ENCODE results near the gene CHCHD5. TPM values are rescaled to one million over a fixed set of nuclear protein-coding genes. Genes with fewer than 3 reads are reported as not detected.
A peak's percentile ranks its signal among the peaks of the same experiment; 100 is the strongest.
"Not testable (repeated sequence)": the region's sequence is repeated elsewhere in the genome, so short reads cannot be mapped to it uniquely, and the experiment has no call there.

The CHCHD5 gene
- total RNA-seq, 1 experiment from 2014 or later: 24.7 TPM

DNA sequence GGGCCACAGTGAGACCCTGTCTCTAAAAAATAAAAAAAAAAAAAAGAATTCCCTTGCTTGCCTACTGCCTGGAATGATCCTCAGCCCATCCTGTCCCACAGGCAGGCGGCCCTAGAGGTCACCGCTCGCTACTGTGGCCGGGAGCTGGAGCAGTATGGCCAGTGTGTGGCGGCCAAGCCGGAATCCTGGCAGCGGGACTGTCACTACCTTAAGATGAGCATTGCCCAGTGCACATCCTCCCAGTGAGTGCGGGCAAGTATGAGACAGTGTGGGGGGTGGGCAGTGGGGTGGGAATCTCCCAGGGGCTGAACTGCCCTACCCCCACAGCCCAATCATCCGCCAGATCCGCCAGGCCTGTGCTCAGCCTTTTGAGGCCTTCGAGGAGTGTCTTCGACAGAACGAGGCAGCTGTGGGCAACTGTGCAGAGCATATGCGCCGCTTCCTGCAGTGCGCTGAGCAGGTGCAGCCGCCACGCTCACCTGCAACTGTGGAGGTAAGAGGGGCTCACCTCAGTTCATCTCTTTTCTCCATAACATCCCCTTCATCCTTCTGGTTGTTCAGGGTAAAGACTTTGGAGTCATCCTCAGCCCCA lies 1.6 kb downstream of the CHCHD5 start:
- no peak for DNase-seq (ENCODE audit: low spot score)

DNA sequence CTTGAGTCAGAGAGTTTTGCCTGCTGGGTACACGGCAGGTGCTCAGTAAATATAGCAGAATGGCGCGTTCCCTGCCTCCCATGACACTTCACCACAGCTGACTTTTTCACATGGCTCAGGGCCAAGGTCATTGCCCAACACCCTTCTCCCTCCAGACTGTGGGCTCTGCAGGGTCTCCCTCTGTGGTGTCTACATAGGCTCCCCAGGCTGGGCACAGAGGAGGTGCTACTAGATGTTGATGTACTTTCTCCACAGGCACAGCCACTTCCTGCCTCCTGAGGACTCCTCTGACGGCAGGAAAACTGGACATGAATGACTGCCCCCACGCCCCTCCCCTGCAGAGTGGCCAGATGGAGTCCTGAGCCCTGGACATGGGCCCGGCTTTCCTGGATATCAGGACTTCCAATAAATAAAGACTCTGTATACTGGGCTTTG lies 4.2 kb downstream of the CHCHD5 start:
- no peak for DNase-seq (ENCODE audit: low spot score)

DNA sequence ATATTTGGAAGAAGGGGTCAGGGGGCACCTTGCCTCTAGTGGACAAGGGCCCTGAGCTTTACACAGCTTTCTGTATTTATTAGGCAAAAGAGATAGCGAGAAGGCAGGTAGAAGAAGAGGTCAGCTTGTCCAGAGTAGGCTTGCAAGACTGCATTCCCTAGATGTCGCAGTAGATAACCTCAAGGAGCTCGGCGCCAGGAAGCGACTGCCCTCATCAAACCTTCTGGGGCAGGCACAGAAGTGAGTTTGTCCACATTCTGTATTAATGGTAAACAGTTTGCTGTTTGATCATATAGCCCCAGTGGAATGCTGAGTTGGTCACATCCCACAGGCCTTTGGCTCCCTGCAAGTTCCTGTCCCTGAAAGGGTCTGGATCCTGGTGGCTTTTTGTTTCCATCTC lies 7.0 kb downstream of the CHCHD5 start:
- DNase-seq (ENCODE audit: low spot score): peak; percentile 50

DNA sequence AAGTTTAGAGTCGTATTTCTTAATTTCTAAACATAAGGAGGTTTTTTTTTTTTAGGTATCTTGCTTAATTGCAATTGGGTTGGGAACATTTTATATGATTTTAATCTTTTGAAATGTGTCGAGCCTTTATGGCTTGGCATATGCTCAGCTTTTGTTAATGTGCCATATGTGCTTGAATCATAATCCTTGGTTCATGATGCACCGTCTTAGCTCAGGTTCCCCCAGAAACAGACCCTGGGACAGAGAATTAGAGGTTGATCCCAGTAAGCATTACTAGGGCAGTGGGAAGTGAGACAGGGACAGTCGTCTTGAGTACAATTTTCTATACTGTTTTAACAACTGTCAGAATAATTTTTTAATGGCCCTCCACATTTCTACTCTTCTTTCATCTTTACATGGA lies 9.3 kb downstream of the CHCHD5 start:
- no peak for DNase-seq (ENCODE audit: low spot score)

DNA sequence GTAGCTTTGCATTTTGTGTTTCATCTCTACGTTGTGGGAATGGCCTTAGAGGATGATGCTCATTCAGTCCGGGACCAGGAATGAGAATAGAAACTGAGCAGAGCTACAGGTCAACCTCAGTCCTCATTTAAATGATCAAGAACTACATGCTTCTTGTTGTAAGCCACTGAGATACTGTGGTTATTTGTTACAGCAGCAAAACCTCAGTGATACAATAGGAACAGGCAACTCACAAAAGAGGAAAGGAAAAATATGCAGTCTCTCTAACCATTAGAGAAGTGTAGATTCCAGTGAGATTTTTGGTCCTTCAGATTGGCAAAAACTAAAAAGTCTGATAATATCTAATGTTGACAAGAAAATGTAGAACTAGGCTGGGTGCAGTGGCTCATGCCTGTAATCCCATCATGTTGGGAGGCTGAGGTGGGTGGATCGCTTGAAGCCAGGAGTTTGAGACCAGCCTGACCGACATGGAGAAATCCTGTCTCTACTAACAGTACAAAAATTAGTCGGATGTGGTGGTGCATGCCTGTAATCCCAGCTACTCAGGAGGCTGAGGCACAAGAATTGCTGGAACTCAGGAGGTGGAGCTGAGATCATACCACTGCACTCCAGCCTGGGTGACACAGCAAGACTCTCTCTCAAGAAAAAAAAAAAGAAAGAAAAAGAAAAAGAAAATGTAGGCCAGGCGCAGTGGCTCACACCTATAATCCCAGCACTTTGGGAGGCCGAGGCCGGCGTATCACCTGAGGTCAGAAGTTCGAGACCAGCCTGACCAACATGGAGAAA lies 13.3 kb downstream of the CHCHD5 start:
- DNase-seq (ENCODE audit: low spot score): no peak

DNA sequence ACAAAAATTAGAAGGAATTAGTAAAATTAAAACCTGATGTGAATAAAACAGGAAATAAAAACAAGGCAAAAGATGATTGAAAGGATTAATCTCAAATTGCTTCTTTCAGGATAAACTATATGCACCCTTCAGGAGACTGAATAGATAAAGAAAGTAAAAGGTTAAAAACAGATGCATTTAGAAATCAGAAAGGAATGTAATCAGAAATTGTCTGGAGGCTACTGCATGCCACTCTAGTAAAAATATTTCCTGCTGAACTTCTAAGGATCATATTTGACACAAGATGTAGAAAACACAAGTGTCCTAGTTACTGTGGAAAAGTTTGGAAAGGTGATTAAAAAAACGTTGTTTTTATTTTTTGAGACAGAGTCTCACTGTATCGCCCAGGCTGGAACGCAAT lies 16.2 kb downstream of the CHCHD5 start:
- no peak for DNase-seq (ENCODE audit: low spot score)

DNA sequence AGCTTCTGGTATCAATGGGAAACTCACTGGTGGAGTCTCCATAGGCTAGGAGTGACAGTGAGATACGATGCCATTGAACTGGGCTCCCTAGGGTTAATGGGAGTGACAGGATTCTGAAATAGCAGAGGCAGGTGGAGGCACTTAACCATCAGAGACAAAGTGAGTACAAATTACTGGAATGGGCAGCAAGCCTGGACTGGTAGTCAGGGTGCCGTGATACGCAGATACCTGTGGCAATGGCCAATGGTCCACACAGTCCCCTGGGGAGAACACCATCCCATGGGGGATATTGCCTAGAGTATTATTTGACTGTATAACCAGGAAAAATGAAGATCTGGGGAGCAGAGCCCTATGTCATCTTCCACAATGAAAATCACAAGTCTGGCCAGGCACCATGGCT lies 17.3 kb downstream of the CHCHD5 start:
- DNase-seq (ENCODE audit: low spot score): no peak

DNA sequence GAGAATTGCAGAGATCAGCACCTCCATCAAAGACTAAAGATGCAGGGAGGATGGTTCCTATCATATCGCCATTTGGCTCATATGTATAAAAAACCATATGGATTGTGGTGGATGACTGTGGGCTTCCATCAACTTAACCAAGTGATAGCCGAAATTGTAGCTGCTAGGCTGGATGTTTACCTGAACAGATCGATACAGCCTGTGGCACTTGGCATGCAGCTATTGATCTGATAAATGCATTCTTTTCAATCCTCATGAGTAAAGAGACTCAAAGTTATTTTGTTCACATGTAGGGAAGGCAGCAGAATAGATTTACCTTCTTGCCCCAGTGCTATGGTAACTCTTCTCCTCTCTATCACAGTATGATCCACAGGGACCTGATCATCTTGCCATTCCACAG lies 18.5 kb downstream of the CHCHD5 start:
- no peak for DNase-seq (ENCODE audit: low spot score)

DNA sequence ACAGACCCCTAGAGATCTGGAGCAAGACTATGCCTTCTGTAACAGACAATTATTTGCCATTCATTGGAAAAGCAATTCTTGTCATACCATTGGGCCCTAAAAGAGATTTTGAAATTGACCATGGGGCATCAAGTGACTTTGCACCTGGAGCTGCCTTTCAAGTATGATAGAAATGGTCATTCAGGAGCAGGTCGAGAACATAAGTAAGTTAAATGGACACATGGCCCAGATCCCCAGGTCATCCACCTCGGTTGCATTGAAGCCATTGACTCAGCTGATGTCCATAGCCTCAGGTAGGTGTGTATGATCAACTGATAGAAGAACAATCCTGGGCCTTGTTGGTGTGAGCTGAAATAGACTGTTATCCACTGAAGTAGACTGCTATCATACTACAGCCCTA lies 19.3 kb downstream of the CHCHD5 start:
- no peak for DNase-seq (ENCODE audit: low spot score)

DNA sequence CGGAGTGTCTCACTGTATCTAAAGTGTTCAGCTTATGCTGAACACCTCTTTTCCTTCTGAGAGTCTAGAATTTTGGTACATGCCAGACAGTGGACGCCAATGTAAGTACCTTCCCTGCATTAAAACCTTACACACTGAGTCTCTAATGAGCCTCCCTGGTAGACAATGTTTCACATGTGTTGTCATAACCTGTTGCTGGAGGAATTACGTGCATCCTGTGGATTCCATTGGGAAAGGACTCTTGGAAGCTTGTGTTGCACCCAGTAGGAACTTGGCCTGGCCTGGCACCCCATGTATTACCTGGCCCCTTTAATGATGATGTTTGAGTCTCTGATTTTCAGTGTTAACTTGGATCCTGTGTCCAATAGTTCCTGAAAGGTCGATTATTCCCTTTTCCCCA lies 20.5 kb downstream of the CHCHD5 start:
- DNase-seq (ENCODE audit: low spot score): no peak

DNA sequence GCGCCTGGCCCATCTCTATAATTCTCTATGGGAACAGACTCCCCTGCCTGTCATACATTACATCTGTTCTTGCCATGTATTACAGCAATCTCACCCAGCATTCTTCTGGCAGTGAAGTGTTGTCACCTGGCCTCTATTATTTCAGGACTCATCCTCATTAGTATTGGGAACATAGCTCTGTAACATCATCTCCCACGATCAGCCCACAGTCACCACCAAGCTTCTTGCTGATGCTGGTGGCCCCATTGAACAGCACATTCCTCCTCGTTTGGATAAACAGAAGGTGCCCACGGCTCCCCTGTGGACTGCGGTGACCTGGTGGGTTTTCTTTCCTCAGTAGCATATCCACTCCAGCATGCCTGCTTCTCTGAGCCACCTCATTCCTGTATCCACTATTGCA lies 21.5 kb downstream of the CHCHD5 start:
- no peak for DNase-seq (ENCODE audit: low spot score)

DNA sequence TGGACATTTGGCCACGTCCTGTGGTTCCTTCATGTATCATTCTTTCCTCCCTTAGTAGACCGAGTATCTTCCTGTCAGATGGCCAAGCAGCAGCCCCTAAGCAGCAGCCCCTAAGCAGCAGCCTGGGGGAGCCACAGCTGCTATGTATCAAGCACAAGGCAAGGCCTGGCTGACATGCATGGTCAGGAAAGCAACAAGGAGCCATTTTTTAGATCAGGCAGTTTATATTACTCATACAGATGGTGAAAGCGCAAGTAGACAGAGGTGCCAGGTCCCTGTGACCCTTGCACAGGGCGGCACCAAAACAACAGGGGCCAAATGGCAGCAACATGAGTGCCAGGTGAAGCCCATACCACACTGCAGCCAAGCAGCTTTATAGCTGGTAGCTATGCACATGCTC lies 22.1 kb downstream of the CHCHD5 start:
- no peak for DNase-seq (ENCODE audit: low spot score)

DNA sequence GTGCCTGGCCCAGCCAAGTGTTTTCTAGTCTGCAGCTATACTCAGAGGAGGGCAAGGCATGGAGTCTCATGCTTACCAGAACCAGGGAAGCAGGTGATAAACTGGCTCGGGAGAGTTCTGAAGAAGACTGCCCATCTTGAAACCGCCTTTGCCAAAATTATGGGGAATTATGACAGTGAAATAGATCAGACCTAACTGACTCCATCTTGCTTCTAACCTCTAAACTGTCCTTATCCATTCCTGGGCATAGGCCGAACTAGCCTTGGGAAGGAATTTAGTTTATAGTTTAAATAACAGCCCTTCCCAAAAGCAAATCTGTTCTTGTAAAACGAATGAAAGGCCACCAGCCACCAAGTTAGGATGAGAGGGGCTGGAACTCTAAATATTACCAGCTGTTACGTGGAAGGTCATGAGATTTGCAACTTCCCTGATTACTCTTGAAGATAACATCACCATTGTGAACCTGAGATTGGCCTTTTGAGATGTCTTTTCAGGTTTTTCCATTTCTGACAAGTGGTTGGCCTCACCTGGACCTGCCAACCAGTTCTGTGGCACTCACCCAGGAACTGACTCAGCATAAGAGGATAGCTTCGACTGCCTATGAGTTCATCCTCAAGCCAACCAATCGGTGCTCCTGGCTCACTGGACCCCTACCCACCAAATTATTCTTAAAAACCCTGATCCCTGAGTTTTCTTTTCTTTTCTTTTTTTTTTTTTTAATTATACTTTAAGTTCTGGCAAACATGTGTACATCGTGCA lies 23.4 kb downstream of the CHCHD5 start:
- DNase-seq (ENCODE audit: low spot score): no peak

DNA sequence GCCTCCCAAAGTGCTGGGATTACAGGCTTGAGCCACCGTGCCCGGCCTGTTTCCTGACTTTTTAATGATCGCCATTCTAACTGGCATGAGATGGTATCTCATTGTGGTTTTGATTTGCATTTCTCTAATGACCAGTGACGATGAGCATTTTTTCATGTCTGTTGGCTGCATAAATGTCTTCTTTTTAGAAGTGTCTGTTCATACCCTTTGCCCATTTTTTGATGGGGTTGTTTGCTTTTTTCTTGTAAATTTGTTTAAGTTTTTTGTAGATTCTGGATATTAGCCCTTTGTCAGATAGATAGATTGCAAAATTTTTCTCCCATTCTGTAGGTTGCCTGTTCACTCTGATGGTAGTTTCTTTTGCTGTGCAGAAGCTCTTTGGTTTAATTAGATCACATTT lies 24.9 kb downstream of the CHCHD5 start:
- not testable (repeated sequence) for DNase-seq (ENCODE audit: low spot score)

DNA sequence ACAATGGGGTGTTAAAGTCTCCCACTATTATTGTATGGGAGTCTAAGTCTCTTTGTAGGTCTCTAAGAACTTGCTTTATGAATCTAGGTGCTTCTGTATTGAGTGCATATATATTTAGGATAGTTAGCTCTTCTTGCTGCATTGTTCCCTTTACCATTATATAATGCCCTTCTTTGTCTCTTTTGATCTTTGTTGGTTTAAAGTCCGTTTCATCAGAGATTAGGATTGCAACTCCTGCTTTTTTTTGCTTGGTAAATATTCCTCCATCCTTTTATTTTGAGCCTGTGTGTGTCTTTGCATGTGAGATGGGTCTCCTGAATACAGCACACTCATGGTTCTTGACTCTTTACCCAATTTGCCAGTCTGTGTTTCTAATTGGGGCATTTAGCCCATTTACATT lies 27.9 kb downstream of the CHCHD5 start:
- not testable (repeated sequence) for DNase-seq (ENCODE audit: low spot score)

DNA sequence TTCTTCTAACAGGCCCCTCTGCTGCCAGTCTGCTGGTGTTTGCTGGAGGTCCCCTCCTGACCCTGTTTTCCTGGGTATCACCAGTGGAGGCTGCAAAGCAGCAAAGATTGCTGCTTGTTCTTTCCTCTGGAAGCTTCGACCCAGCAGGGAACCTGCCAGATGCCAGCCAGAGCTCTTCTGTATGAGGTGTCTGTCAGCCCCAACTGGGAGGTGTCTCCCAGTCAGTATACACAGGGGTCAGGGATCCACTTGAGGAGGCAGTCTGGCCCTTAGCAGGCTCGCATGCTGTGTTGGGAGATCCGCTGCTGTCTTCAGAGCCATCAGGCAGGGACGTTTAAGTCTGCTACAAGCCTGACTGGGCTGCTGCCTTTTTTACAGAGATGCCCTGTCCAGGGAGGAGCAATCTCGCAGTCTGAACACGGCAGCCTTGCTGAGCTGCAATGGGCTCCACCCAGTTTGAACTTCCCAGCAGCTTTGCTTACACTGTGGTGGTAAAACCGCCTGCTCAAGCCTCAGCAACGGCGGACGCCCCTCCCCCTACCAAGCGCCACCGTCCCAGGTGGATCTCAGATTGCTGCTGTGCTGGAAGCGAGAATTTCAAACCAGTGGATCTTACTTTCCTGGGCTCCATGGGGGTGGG lies 29.9 kb downstream of the CHCHD5 start:
- DNase-seq (ENCODE audit: low spot score): peak; percentile 39

DNA sequence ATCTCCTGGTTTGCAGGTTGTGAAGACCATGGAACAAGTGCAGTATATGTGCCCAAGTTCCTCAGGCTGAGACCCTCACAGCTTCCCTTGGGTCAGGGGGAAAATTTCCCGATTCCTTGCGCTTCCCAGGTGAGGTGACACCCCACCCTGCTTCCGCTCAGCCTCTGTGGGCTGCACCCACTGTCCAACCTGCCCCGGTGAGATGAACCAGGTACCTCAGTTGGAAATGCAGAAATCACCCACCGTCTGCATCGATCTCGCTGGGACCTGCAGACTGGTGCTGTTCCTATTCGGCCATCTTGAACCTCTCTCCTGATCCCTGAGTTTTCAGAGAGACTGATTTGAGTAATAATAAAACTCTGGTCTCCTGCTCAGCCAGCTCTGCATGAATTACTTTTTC lies 30.6 kb downstream of the CHCHD5 start:
- no peak for DNase-seq (ENCODE audit: low spot score)

DNA sequence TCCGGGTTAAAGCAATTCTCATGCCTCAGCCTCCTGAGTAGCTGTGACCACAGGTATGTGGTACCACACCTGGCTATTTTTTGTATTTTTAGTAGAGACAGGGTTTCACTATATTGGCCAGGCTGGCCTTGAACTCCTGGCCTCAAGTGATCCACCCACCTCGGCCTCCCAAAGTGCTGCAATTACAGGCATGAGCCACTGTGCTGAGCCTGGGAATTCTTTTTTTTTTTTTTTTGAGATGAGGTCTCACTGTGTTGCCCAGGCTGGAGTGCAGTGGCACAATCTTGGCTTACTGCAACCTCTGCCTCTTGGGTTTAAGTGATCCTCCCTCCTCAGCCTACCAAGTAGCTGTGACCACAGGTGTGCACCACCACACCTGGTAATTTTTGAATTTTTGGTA lies 31.4 kb downstream of the CHCHD5 start:
- not testable (repeated sequence) for DNase-seq (ENCODE audit: low spot score)

DNA sequence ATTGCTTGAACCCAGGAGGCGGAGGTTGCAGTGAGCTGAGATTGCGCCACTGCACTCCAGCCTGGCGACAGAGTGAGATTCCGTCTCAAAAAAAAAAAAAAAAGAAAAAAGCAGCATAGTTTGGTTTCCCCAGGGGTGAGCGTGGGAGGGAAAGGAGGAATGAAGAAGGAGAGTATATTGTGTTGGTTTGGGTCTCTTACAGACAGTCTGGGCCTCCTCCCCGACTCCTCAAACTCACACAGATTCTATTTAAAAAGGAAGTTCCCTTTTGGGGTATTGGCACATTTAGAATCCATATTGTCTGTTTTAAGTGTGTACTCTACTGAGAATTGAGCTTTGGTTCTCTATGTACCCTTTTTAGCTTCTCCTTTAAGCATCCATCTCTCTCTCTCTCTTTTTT lies 34.0 kb downstream of the CHCHD5 start:
- no peak for DNase-seq (ENCODE audit: low spot score)

DNA sequence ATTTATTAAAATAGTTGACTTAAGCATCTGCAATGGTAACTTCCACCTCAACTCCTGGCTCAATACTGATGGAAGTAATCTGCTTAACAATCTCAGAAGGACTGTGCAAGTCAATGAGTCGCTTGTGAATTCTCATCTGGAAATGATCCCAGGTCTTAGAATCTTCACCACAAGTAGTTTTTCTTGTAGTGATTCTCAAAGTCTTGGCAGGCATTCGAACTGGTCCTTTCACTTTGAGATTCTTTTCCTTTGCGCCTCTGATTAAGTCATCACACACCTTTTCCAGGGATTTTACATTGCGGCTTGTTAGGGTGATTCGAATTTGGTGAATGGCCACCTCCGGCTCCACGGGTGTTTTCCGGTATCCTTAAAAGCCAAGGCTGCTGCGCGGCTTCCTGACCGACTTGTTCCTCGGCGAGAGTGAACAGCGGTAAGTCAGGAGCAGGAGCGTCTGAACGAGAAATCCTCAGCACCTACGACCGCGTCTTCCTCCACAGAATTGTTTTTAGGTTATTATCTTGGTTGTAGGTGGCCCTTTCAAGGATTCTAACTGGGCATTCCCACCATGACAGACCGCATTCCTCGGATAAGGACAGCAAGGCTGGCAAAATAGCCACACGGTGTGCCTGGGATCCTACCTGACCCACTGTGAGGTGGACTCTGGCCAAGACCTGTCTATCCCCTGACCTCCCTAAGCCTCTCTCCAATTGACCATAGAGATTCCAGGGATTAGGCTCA lies 37.5 kb downstream of the CHCHD5 start:
- DNase-seq (ENCODE audit: low spot score): no peak

DNA sequence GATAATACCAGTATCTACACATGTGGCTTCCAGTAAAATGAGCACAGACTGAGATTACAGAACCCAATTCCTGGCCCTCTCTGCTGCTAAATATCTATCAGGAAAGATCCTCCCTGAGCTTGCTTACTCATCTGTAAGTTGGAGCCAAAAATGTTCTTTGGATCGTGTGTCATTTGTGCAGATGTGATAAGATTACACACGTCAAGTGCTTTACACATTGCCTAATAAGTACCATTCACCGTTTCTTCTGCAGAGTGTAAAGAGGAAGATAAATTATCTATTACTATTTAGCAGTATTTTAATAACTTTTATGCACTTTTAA lies 38.1 kb downstream of the CHCHD5 start:
- DNase-seq (ENCODE audit: low spot score): no peak

Measured in HT-29 (cell line).